ENCODE measurements around the gene GPD1L.
A peak's percentile ranks its signal among the peaks of the same experiment; 100 is the strongest.
"Not testable (repeated sequence)": the region's sequence is repeated elsewhere in the genome, so short reads cannot be mapped to it uniquely, and the experiment has no call there.

GPD1L gene

DNA sequence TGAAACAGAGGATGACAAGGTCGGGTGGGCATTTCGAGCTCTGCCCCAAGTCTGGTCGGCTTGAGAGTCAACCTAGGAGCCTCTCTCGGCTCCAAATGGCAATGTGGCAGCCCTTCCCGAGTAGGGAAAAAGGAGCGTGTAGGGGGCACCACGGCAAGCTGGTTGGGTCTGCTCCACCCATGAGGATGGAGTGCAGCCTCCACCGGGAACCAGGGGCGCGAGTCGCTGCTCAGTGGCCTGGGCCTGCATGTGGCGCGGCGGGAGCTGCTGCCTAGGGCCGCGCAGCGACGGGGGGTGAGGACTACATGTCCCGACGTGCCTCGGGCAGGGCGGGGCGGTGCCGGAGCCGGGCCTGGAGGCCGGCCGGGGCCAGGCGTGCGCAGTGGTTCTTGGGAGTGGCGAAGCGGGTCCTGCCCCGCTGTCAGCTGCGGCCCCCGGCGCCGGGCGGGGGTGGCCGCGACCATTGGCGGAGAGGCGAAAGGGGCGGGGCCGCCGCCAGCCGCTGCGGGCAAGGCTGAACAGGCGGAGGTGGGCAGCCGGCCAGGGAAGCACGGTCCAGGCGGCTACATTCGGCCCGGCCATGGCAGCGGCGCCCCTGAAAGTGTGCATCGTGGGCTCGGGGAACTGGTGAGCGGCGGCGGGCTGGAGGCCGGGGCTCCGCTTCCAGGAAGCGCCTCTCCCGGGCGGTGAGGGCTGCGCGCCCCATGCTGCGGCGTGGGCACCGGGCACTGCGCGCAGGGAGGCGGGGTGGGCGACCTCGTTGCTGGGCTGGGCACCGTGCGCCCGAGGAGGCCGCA is at the start of gene GPD1L:
Gene GPD1L (plus strand): TSS at position 489 of the 797 bp plus-strand sequence. CDS start 92 bp downstream, at position 581.
- DNase-seq = peak; percentile 93

DNA sequence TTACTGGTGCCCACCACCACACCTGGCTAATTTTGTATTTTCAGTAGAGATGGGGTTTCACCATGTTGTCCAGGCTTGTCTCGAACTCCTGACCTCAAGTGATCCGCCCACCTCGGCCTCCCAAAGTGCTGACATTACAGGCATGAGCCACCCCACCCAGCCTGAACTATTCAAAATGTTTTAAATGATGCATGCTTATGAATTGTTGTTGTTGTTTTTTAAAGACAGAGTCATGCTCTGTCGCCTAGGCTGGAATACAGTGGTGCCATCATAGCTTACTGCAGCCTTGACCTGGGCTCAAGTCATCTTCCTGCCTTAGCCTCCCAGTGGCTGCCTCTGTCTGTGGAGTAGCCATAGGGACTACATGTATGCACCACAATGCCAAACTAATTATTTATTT is 48.0 kb upstream of the GPD1L start:
- DNase-seq = not testable (repeated sequence)

- no peak for DNase-seq
Observed at GRCh38 chr3:32062950-32063582, 43.4 kb upstream of the GPD1L start.

DNA sequence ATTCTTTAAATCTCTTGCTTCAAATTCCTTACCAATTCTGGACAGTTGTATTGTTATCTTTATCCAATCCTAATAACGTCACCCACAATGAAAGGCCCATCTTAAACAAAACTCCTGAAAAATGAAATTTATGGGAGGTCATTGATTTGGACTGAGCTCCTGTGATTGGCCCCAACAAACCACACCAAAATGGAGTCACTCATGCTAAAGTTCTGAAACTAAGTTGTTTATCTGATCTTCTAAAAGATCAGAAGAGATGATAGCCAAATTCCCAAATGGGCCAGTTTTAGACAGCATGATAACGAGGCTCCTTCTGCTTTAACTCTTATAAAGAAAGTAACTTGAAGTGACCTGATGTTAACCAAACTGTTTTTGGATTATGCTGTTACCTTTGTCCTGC is 39.7 kb upstream of the GPD1L start:
- no peak for DNase-seq

GRCh38 chr3:32074194-32074593 is 32.2 kb upstream of the GPD1L start:
- DNase-seq = not testable (repeated sequence)

- no peak for DNase-seq
Observed at GRCh38 chr3:32076566-32076965, 29.9 kb upstream of the GPD1L start.

DNA sequence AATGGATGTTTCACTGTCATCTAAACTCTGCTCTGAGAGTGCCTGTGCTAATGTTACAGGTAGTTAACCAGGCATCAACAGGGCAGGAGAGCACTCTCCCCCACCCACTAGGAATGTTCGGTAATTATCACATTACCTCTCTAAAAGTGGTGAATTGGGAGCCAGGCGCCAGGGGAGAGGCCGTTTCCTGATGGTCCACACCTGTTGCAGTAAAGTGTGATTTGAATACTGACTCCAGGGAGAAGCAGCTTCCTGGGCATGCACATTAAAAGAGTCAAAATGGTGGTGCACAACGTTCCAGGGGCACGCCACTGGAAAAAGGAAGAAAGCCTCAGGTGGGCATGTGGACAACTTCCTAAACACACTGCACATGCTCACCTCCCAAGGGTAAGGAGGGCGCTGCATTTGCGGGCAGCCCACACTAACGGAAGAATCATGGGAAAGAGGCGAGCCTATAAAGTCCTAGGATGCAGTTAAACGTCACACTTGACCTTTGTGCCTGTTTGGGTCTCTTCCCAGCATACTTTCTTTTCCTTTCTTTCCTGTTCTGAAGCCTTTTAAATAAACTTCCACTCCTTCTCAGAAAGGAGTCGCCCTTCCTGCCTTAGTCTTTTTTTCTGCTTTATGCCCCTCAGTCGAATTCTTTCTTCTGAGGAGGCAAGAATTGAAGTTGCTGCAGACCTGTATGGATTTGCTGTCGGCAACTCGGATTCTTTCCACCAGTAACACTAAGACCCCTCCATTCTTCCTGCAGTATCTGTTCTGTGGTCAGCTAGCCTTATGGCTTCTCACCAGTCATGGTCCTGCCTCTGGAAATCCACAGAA is 28.9 kb upstream of the GPD1L start:
- DNase-seq = no peak

GRCh38 chr3:32078085-32078634 is 28.3 kb upstream of the GPD1L start:
- no peak for DNase-seq

DNA sequence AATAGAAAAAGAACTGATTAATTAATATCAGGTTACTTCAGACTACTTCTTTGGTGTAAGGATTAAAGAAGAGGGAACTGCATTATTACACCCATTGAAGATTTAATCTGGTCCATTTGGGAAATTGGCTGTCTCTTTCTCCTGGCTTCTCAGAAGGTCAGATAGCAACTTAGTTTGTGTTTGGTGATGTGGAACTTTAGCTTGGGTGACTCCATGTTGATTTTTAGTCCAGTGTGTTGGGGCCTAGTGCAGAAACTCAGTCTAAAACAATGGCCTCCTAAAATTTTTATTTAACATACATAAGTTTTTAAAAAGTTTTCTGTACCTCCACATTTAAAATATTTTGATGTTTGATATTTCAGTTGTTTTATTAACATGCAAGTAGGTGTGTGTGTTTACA is 27.6 kb upstream of the GPD1L start:
- DNase-seq = no peak

DNA sequence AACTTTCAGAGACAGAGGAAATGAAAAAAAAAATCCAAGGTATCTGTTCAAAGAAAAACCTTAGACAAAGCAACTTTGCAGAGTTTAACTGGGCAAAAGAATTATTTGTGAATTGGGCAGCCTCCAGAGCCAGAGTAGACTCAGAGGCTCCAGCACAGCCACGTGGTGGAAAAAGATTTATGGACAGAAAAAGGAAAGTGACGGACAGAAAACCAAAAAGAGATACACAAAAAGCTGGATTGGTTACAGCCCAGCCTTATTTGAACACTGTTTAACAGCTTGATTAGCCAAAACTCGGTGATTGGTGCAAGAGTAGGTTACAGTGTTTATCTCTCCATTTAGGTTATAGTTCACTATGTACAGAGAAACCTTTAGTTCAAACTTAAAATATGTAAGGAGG is 23.7 kb upstream of the GPD1L start:
- DNase-seq = no peak

DNA sequence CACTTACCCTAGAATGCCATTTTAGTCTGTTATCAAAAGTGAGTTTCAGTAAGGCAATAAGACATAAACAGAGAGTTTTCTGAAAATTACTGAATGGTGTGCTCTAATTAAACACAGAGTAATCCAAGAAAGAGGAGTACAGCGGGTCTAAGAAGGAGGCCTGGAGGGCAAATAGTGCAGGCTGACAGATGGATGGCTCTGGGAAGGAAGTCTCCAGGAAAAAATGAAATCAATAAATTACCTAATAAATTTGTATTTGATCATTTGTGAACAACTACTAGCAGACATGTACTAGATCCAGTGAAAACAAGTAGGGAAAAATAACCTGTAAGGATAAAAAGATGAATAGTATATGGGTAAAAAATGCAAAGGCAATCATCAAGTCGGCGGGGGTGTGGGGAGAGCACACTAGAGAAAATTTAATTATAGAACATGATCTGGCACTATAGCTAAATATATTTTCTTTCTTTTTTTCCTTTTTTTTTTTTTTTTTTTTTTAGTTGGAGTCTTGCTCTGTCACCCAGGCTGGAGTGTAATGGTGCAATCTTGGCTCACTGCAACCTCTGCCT is 22.6 kb upstream of the GPD1L start:
- DNase-seq = no peak

DNA sequence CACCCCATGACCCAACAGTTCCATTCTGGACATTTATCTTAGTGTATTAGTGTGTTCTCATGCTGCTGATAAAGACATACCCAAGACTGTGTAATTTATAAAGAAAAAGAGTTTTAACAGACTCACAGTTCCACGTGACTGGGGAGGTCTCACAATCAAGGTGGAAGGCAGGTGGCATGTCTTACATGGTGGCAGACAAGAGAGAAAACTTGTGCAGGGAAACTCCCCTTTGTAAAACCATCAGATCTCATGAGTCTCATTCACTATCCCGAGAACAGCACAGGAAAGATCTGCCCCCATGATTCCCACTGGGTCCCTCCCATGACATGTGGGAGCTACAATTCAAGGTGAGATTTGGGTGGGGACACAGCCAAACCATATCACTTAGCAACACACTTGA is 21.6 kb upstream of the GPD1L start:
- DNase-seq = no peak

- DNase-seq = no peak
Observed at GRCh38 chr3:32086464-32086863, 20.0 kb upstream of the GPD1L start.

- DNase-seq = no peak
Observed at GRCh38 chr3:32089476-32089875, 16.9 kb upstream of the GPD1L start.

GRCh38 chr3:32093204-32093603 is 13.2 kb upstream of the GPD1L start:
- no peak for DNase-seq

GRCh38 chr3:32095431-32095830 is 11.0 kb upstream of the GPD1L start:
- DNase-seq = no peak

DNA sequence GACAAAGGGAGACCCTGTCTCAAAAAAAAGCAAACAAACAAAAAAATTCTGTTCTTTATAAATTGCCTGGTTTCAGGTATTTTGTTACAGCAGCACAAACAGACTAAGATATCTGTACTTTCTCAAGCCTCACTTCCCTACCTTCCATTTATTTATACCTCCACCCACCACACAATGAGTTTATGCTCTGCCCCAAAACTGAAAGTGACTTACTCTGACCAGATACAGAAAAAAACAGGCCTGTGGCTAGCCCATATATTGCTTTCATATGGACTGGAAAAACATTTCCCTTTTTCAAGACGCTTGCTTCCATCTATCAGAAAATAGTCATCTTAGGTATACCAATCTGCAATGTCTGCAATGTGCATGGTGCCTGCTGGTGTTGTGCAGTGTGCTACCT is 8.7 kb upstream of the GPD1L start:
- no peak for DNase-seq

GRCh38 chr3:32098528-32098927 is 7.9 kb upstream of the GPD1L start:
- DNase-seq = no peak

- no peak for DNase-seq
Observed at GRCh38 chr3:32100465-32100864, 6.0 kb upstream of the GPD1L start.

DNA sequence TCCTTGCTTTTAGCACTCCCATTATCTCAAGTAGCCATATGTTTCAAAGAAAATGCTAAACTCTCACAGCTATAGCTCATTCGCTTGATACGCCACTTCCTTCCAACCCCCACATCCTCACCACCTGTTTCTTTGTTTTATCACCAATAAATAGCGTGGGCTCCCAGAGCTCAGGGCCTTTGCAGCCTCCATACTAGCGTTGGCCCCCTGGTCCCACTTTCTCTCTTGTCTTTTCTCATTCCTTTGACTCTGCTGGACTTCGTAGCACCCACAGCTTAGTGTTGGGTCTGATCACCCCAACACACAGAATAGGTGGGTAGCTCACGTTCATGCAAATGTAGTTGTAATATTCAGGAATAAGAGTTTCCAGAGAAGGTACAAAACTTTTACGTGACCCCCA is 4.1 kb upstream of the GPD1L start:
- DNase-seq = no peak

DNA sequence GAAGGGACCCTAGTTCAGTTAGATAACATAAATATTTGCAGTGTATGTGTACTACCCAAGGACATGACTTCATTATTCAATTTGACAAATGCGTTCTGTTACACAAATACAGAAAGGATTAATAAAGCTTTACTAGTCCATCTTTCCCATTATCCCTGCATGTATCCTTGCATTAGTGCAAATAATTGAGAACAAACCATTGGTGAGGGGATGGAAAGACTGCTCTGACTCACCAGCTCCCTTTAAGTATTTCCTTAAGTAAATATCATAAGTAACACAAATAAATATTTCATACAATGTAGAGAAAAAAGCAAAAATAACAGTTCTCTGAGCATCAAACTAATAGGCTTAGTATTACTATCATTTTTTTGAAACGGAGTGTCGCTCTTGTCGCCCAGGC is 1.9 kb upstream of the GPD1L start:
- DNase-seq = no peak

- no peak for DNase-seq
Observed at GRCh38 chr3:32105291-32106131, 909 bp upstream of the GPD1L start.
